Nephron (organoid): ENCODE measurements around the gene EEF2K.
"Not testable (repeated sequence)": the region's sequence is repeated elsewhere in the genome, so short reads cannot be mapped to it uniquely, and the experiment has no call there.

Experiments used
- H3K27ac Mint-ChIP-seq, 3 experiments: 2 replicates each; pipeline ENCODE4 v1.8.0; 2020; ENCODE audit warnings: mixed read lengths in 3 of 3, mild to moderate bottlenecking in 2 of 3, moderate library complexity in 1 of 3
- H3K27me3 Mint-ChIP-seq: 2 replicates; pipeline ENCODE4 v1.8.0; 2021; ENCODE audit warnings: low read depth, mild to moderate bottlenecking, moderate library complexity, mixed read lengths
- H3K36me3 Mint-ChIP-seq: 2 replicates; pipeline ENCODE4 v1.8.0; 2020; ENCODE audit warnings: low read depth, mixed read lengths
- H3K4me1 Mint-ChIP-seq: 2 replicates; pipeline ENCODE4 v1.8.0; 2020; ENCODE audit warnings: mixed read lengths
- H3K4me3 Mint-ChIP-seq, 3 experiments: 2 replicates each; pipeline ENCODE4 v1.8.0; 2020; ENCODE audit warnings: mild to moderate bottlenecking in 3 of 3, mixed read lengths in 3 of 3, moderate library complexity in 2 of 3
- H3K9me3 Mint-ChIP-seq: 2 replicates; pipeline ENCODE4 v1.8.0; 2020; ENCODE audit warnings: mixed read lengths
- CTCF ChIP-seq, 3 experiments: fragments of 200-600 bp; sonication (generic); IDR thresholded peaks; one replicate each; pipeline ENCODE4 v1.5.0; 2021; ENCODE audit warnings: antibody characterized with exemption in 3 of 3; ENCODE audit not compliant: unreplicated experiment in 3 of 3

EEF2K gene

GRCh38 chr16:22164482-22164881, 41.6 kb upstream of the EEF2K start:
- TF ChIP-seq CTCF (IDR thresholded peaks at IDR 0.05; ENCODE audit: unreplicated experiment in 3 of 3) = no peak
- Mint-ChIP-seq H3K4me1 (no peaks in the 10 kb centered on the region), H3K27me3 (peaks cover 55% of the 10 kb centered on the region), H3K27ac (no peak overlapping the region), H3K4me3 (no peak overlapping the region), H3K9me3 (peaks cover 6% of the 10 kb centered on the region), H3K36me3 (no peaks in the 10 kb centered on the region)

- Mint-ChIP-seq H3K4me3 (no peak overlapping the region), H3K27ac (no peak overlapping the region), H3K27me3 (peaks cover 43% of the 10 kb centered on the region), H3K4me1 (no peaks in the 10 kb centered on the region), H3K9me3 (peaks cover 6% of the 10 kb centered on the region), H3K36me3 (no peaks in the 10 kb centered on the region)
- no peak for TF ChIP-seq CTCF (IDR thresholded peaks at IDR 0.05; ENCODE audit: unreplicated experiment in 3 of 3)
Observed at GRCh38 chr16:22165508-22166285, 40.4 kb upstream of the EEF2K start.

- Mint-ChIP-seq H3K27ac (no peak overlapping the region), H3K9me3 (no peaks in the 10 kb centered on the region), H3K4me1 (no peaks in the 10 kb centered on the region), H3K36me3 (no peaks in the 10 kb centered on the region), H3K4me3 (no peak overlapping the region), H3K27me3 (peaks cover 4% of the 10 kb centered on the region)
- TF ChIP-seq CTCF (IDR thresholded peaks at IDR 0.05; ENCODE audit: unreplicated experiment in 3 of 3) = no peak
Observed at GRCh38 chr16:22171953-22172352, 34.1 kb upstream of the EEF2K start.

GRCh38 chr16:22172642-22173041, 33.4 kb upstream of the EEF2K start:
- H3K27ac Mint-ChIP-seq, H3K4me1 Mint-ChIP-seq, H3K27me3 Mint-ChIP-seq, H3K4me3 Mint-ChIP-seq, H3K36me3 Mint-ChIP-seq, H3K9me3 Mint-ChIP-seq: not testable (repeated sequence)

- Mint-ChIP-seq H3K4me3 (no peak overlapping the region), H3K36me3 (no peaks in the 10 kb centered on the region), H3K9me3 (no peaks in the 10 kb centered on the region), H3K27ac (no peak overlapping the region), H3K27me3 (peaks cover 4% of the 10 kb centered on the region), H3K4me1 (no peaks in the 10 kb centered on the region)
- no peak for TF ChIP-seq CTCF (IDR thresholded peaks at IDR 0.05; ENCODE audit: unreplicated experiment in 3 of 3)
Observed at GRCh38 chr16:22174642-22175041, 31.4 kb upstream of the EEF2K start.

GRCh38 chr16:22177968-22178930, 27.8 kb upstream of the EEF2K start:
- no peak overlapping the region for H3K4me3 Mint-ChIP-seq
- TF ChIP-seq CTCF (IDR thresholded peaks at IDR 0.05; ENCODE audit: unreplicated experiment in 3 of 3) = no peak
- no peaks in the 10 kb centered on the region for H3K27me3 Mint-ChIP-seq
- H3K27ac Mint-ChIP-seq = no peak overlapping the region
- no peaks in the 10 kb centered on the region for H3K36me3 Mint-ChIP-seq
- no peaks in the 10 kb centered on the region for H3K4me1 Mint-ChIP-seq
- H3K9me3 Mint-ChIP-seq = no peaks in the 10 kb centered on the region
